Transverse colon (tissue), 4 donors: ENCODE measurements around the gene SSUH2. TPM values are rescaled to one million over a fixed set of nuclear protein-coding genes. Genes with fewer than 3 reads are reported as not detected.
A peak's percentile ranks its signal among the peaks of the same experiment; 100 is the strongest.

Source experiments
- DNase-seq: peaks from one replicate; pipeline ENCODE4 v3.0.0-alpha.2; 2019
- H3K27ac ChIP-seq, 4 donors: fragments of 200-600 bp; sonication (generic); 2 replicates each; pipeline ENCODE4 v1.5.1; 2016 to 2018; ENCODE audit warnings: inconsistent platforms in 4 of 4
- H3K27me3 ChIP-seq: fragments of 200-600 bp; sonication (generic); 2 replicates; pipeline ENCODE4 v1.5.1; 2017; ENCODE audit warnings: inconsistent platforms
- H3K36me3 ChIP-seq, 4 donors: fragments of 200-600 bp; sonication (generic); 2 replicates each; pipeline ENCODE4 v1.5.1; 2017 to 2019; ENCODE audit warnings: inconsistent platforms in 4 of 4
- H3K4me1 ChIP-seq, 4 donors: fragments of 200-600 bp; sonication (generic); 2 replicates each; pipeline ENCODE4 v1.5.1; 2017 to 2020; ENCODE audit warnings: inconsistent platforms in 4 of 4
- H3K4me3 ChIP-seq, 4 donors: fragments of 200-600 bp; sonication (generic); 1 replicate in 1 of 4; 2 replicates in 3 of 4; pipeline versions ENCODE4 v1.5.1 to v1.6.1; 2017 to 2019; ENCODE audit warnings: inconsistent platforms in 4 of 4
- H3K9me3 ChIP-seq, 2 donors: fragments of 200-600 bp; sonication (generic); 2 replicates each; pipeline ENCODE4 v1.5.1; 2017 to 2019; ENCODE audit warnings: inconsistent platforms in 2 of 2
- CTCF ChIP-seq, 5 experiments: fragments of 200-600 bp in 3 of 5; fragments of 450-650 bp in 2 of 5; sonication (generic) in 3 of 5; IDR thresholded peaks; 1 replicate in 2 of 5; 2 replicates in 3 of 5; pipeline ENCODE4 v1.5.1; 2016 to 2017; ENCODE audit warnings: antibody characterized with exemption in 5 of 5, inconsistent platforms in 3 of 5, mild to moderate bottlenecking in 2 of 5, moderate library complexity in 1 of 5
- EP300 ChIP-seq: sonication (generic); formaldehyde crosslinking; IDR thresholded peaks from one replicate; pipeline ENCODE4 v1.6.1; 2017; ENCODE audit warnings: antibody characterized with exemption, low read depth
- POLR2A ChIP-seq: fragments of 450-650 bp; IDR thresholded peaks from one replicate; pipeline ENCODE4 v1.6.1; 2016; ENCODE audit warnings: antibody characterized with exemption, mild to moderate bottlenecking, moderate library complexity
- POLR2AphosphoS5 ChIP-seq, 3 donors: sonication (generic); formaldehyde crosslinking; IDR thresholded peaks; one replicate each; pipeline ENCODE4 v1.6.1; 2016; ENCODE audit warnings: antibody characterized with exemption in 3 of 3
- WGBS, 2 donors: methylation state at CpG; one replicate each; pipeline ENCODE4 v1.1.5; 2018; ENCODE audit warnings: low coverage in 1 of 2; 5-methylcytosine and 5-hydroxymethylcytosine counted together
- in situ Hi-C, 4 donors: fragments of 200-750 bp; cut with MboI; loops; one replicate each; pipeline versions ENCODE4 v1.15.0 to v1.15.1; 2017; ENCODE audit warnings: low sequenced_read_pairs in 3 of 4, low pct_ligation_motif_present in 1 of 4, low pct_unique_long_range_greater_than_20kb in 1 of 4
- intact Hi-C: fragments of 100-400 bp; cut with DNase I; formaldehyde crosslinking; loops from one replicate; pipeline ENCODE4 v1.15.1; 2023; ENCODE audit warnings: low total_unique reads
- total RNA-seq, 4 donors: library from RNA; depleted of rRNA; stranded (reverse); fragments of >200 nt; gene quantifications; one replicate each; pipeline ENCODE4 v1.1.0, GENCODE V29; 2016

Gene SSUH2
- total RNA-seq, 4 donors from 2014 or later, result 2.9 to 4.1 TPM; not detected in 2

- TF ChIP-seq POLR2A, result no peak
- TF ChIP-seq POLR2AphosphoS5 (IDR thresholded peaks at IDR 0.05), result no peak
- TF ChIP-seq CTCF (IDR thresholded peaks at IDR 0.05), result no peak
- TF ChIP-seq EP300, result no peak
- in situ Hi-C loops, result no loop called here
- no peaks in the 10 kb centered on the region for H3K4me1 ChIP-seq
- H3K9me3 ChIP-seq, result no peaks in the 10 kb centered on the region
- no peaks in the 10 kb centered on the region for H3K27me3 ChIP-seq
- no peak overlapping the region for H3K4me3 ChIP-seq
- no peaks in the 10 kb centered on the region for H3K36me3 ChIP-seq
- no peak overlapping the region for H3K27ac ChIP-seq
- DNase-seq, result no peak
- intact Hi-C loops, result no loop called here
These were observed 23.6 kb upstream of the SSUH2 start for GRCh38 chr3:8668216-8668615.

- intact Hi-C loops, result no loop called here
- H3K4me1 ChIP-seq, result no peaks in the 10 kb centered on the region
- no peaks in the 10 kb centered on the region for H3K9me3 ChIP-seq
- H3K27ac ChIP-seq, result no peak overlapping the region
- no peak for DNase-seq
- no peaks in the 10 kb centered on the region for H3K27me3 ChIP-seq
- in situ Hi-C loops, result no loop called here
- H3K4me3 ChIP-seq, result no peak overlapping the region
- 55 to 63% methylated on average over 6 of the region's 6 CpGs for WGBS, 2 donors
- no peaks in the 10 kb centered on the region for H3K36me3 ChIP-seq
- TF ChIP-seq POLR2A, result no peak
- no peak for TF ChIP-seq CTCF (IDR thresholded peaks at IDR 0.05)
- TF ChIP-seq POLR2AphosphoS5 (IDR thresholded peaks at IDR 0.05), result no peak
These were observed 23.0 kb upstream of the SSUH2 start for GRCh38 chr3:8667463-8668091.

GRCh38 chr3:8665407-8665896, 20.9 kb upstream of the SSUH2 start:
- 65 to 67% methylated on average over 2 to 4 of the region's 4 CpGs for WGBS, 2 donors
- H3K27me3 ChIP-seq, result no peaks in the 10 kb centered on the region
- H3K9me3 ChIP-seq, result no peaks in the 10 kb centered on the region
- no peak for DNase-seq
- in situ Hi-C loops, result no loop called here
- H3K4me3 ChIP-seq, result no peak overlapping the region
- no peaks in the 10 kb centered on the region for H3K4me1 ChIP-seq
- H3K36me3 ChIP-seq, result no peaks in the 10 kb centered on the region
- no peak overlapping the region for H3K27ac ChIP-seq
- intact Hi-C loops, result no loop called here
- TF ChIP-seq POLR2A, result no peak
- no peak for TF ChIP-seq CTCF (IDR thresholded peaks at IDR 0.05)
- no peak for TF ChIP-seq POLR2AphosphoS5 (IDR thresholded peaks at IDR 0.05)
- TF ChIP-seq EP300, result no peak

- no peaks in the 10 kb centered on the region for H3K27me3 ChIP-seq
- H3K27ac ChIP-seq, result no peak overlapping the region
- no peaks in the 10 kb centered on the region for H3K36me3 ChIP-seq
- WGBS, 2 donors, result 62 to 65% methylated on average over 4 to 12 of the region's 12 CpGs
- TF ChIP-seq CTCF (IDR thresholded peaks at IDR 0.05) (peak; percentile 36 to 61 (median 54)), EP300 (no peak), POLR2A (no peak), POLR2AphosphoS5 (IDR thresholded peaks at IDR 0.05) (no peak)
- intact Hi-C loops (no loop called here), in situ Hi-C loops (no loop called here)
- H3K9me3 ChIP-seq, result no peaks in the 10 kb centered on the region
- peak; percentile 63 for DNase-seq
- no peak overlapping the region for H3K4me3 ChIP-seq
- peaks cover 0 to 7% (median 2%) of the 10 kb centered on the region in 4 donors for H3K4me1 ChIP-seq
These were observed 18.8 kb upstream of the SSUH2 start for GRCh38 chr3:8663177-8664061.
